WTC11 (cell line): ENCODE data around the gene FRMD6.

Experiments used
- NFYB ChIP-seq: sonication (generic); formaldehyde crosslinking; conservative IDR thresholded peaks from 2 replicates; pipeline ENCODE4 v1.8.0; 2022; ENCODE audit warnings: low read depth, missing genetic modification reagents
- ZNF138 ChIP-seq: sonication (generic); formaldehyde crosslinking; conservative IDR thresholded peaks from 2 replicates; pipeline ENCODE4 v1.8.1; 2022; ENCODE audit warnings: mild to moderate bottlenecking, moderate library complexity, missing genetic modification reagents
- ZNF423 ChIP-seq: fragments of 250-450 bp; sonication (Bioruptor Pico); IDR thresholded peaks from 2 replicates; pipeline ENCODE4 v2.1.2; 2022; ENCODE audit warnings: mild to moderate bottlenecking, moderate library complexity
- TF ChIP-seq, protein P1 (sequence below): fragments of 200-600 bp; IDR thresholded peaks from 2 replicates; pipeline ENCODE4 v1.8.0; 2022; ENCODE audit warnings: antibody characterized with exemption
- TF ChIP-seq, protein P2 (sequence below): sonication (generic); formaldehyde crosslinking; IDR thresholded peaks from 2 replicates; pipeline ENCODE4 v1.8.1; 2022; ENCODE audit warnings: low read depth, missing genetic modification reagents, borderline replicate concordance
- TF ChIP-seq, protein P3 (sequence below): fragments of 250-450 bp; sonication (Bioruptor Pico); IDR thresholded peaks from 2 replicates; pipeline ENCODE4 v1.9.0; 2021; ENCODE audit warnings: mild to moderate bottlenecking
- TF ChIP-seq, protein P4 (sequence below): sonication (generic); formaldehyde crosslinking; IDR thresholded peaks from 2 replicates; pipeline ENCODE4 v1.8.0; 2022; ENCODE audit warnings: mild to moderate bottlenecking, missing genetic modification reagents

DNA sequence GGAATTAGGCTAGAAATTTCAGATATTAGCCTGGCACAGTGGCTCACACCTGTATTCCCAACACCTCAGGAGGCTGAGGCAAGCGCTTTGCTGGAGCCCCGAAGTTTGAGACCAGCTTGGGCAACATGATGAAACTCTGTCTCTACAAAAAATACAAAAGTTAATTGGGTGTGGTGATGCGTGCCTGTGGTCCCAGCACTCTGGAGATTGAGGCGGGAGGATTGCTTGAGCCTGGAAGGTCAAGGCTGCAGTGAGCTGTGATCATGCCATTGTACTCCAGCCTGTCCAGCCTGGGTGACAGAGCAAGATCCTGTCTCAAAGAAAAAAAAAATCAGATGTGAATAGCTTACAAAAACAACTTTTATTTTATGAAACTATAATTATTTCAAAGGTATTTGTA is 15.1 kb downstream of the FRMD6 start:
- TF ChIP-seq, protein P1, sequence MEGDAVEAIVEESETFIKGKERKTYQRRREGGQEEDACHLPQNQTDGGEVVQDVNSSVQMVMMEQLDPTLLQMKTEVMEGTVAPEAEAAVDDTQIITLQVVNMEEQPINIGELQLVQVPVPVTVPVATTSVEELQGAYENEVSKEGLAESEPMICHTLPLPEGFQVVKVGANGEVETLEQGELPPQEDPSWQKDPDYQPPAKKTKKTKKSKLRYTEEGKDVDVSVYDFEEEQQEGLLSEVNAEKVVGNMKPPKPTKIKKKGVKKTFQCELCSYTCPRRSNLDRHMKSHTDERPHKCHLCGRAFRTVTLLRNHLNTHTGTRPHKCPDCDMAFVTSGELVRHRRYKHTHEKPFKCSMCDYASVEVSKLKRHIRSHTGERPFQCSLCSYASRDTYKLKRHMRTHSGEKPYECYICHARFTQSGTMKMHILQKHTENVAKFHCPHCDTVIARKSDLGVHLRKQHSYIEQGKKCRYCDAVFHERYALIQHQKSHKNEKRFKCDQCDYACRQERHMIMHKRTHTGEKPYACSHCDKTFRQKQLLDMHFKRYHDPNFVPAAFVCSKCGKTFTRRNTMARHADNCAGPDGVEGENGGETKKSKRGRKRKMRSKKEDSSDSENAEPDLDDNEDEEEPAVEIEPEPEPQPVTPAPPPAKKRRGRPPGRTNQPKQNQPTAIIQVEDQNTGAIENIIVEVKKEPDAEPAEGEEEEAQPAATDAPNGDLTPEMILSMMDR = no peak
- TF ChIP-seq, protein P2, sequence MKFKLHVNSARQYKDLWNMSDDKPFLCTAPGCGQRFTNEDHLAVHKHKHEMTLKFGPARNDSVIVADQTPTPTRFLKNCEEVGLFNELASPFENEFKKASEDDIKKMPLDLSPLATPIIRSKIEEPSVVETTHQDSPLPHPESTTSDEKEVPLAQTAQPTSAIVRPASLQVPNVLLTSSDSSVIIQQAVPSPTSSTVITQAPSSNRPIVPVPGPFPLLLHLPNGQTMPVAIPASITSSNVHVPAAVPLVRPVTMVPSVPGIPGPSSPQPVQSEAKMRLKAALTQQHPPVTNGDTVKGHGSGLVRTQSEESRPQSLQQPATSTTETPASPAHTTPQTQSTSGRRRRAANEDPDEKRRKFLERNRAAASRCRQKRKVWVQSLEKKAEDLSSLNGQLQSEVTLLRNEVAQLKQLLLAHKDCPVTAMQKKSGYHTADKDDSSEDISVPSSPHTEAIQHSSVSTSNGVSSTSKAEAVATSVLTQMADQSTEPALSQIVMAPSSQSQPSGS (CRISPR knock-in tag) = no peak
- TF ChIP-seq NFYB (CRISPR knock-in tag) (no peak), ZNF423 (CRISPR knock-in tag) (no peak), ZNF138 (no peak)
- TF ChIP-seq, protein P3, sequence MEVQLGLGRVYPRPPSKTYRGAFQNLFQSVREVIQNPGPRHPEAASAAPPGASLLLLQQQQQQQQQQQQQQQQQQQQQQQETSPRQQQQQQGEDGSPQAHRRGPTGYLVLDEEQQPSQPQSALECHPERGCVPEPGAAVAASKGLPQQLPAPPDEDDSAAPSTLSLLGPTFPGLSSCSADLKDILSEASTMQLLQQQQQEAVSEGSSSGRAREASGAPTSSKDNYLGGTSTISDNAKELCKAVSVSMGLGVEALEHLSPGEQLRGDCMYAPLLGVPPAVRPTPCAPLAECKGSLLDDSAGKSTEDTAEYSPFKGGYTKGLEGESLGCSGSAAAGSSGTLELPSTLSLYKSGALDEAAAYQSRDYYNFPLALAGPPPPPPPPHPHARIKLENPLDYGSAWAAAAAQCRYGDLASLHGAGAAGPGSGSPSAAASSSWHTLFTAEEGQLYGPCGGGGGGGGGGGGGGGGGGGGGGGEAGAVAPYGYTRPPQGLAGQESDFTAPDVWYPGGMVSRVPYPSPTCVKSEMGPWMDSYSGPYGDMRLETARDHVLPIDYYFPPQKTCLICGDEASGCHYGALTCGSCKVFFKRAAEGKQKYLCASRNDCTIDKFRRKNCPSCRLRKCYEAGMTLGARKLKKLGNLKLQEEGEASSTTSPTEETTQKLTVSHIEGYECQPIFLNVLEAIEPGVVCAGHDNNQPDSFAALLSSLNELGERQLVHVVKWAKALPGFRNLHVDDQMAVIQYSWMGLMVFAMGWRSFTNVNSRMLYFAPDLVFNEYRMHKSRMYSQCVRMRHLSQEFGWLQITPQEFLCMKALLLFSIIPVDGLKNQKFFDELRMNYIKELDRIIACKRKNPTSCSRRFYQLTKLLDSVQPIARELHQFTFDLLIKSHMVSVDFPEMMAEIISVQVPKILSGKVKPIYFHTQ (CRISPR knock-in tag) = no peak
- TF ChIP-seq, protein P4, sequence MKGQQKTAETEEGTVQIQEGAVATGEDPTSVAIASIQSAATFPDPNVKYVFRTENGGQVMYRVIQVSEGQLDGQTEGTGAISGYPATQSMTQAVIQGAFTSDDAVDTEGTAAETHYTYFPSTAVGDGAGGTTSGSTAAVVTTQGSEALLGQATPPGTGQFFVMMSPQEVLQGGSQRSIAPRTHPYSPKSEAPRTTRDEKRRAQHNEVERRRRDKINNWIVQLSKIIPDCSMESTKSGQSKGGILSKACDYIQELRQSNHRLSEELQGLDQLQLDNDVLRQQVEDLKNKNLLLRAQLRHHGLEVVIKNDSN (CRISPR knock-in tag) = no peak
